Hepatocyte (in vitro differentiated cells): ENCODE data around the gene MED13L. TPM values are rescaled to one million over a fixed set of nuclear protein-coding genes. Genes with fewer than 3 reads are reported as not detected.
A peak's percentile ranks its signal among the peaks of the same experiment; 100 is the strongest.

Source experiments
- DNase-seq: peaks from one replicate; pipeline ENCODE4 v3.0.0-alpha.2; 2016; ENCODE audit warnings: low spot score
- H2AFZ ChIP-seq: fragments of 200-600 bp; sonication (generic); 2 replicates; pipeline ENCODE4 v1.6.0; 2016; ENCODE audit warnings: antibody characterized with exemption, mild to moderate bottlenecking
- H3K27ac ChIP-seq: fragments of 200-600 bp; sonication (generic); 2 replicates; pipeline ENCODE4 v1.5.1; 2016; ENCODE audit warnings: mild to moderate bottlenecking
- H3K27me3 ChIP-seq: fragments of 200-600 bp; sonication (generic); 2 replicates; pipeline ENCODE4 v1.6.1; 2016
- H3K36me3 ChIP-seq: fragments of 200-600 bp; sonication (generic); replicated peaks from 2 replicates; pipeline ENCODE4 v1.5.1; 2016; ENCODE audit warnings: low read depth; ENCODE audit not compliant: insufficient read depth
- H3K4me1 ChIP-seq: fragments of 200-600 bp; sonication (generic); 2 replicates; pipeline ENCODE4 v1.5.1; 2016; ENCODE audit warnings: mild to moderate bottlenecking, moderate library complexity; ENCODE audit not compliant: insufficient read depth
- H3K4me2 ChIP-seq: fragments of 200-600 bp; sonication (generic); 2 replicates; pipeline ENCODE4 v1.6.0; 2016
- H3K4me3 ChIP-seq: fragments of 200-600 bp; sonication (generic); 2 replicates; pipeline ENCODE4 v1.5.1; 2016; ENCODE audit warnings: mild to moderate bottlenecking
- H3K79me2 ChIP-seq: fragments of 200-600 bp; sonication (generic); 2 replicates; pipeline ENCODE4 v1.6.0; 2017; ENCODE audit warnings: mild to moderate bottlenecking
- H3K9me2 ChIP-seq: fragments of 200-600 bp; sonication (generic); replicated peaks from 2 replicates; pipeline ENCODE4 v1.6.0; 2017; ENCODE audit warnings: mild to moderate bottlenecking; ENCODE audit not compliant: insufficient read depth
- H3K9me3 ChIP-seq: fragments of 200-600 bp; sonication (generic); 2 replicates; pipeline ENCODE4 v1.5.1; 2016; ENCODE audit warnings: low read depth, mild to moderate bottlenecking
- H4K20me1 ChIP-seq: fragments of 200-600 bp; sonication (generic); 2 replicates; pipeline ENCODE4 v1.6.0; 2016; ENCODE audit warnings: mild to moderate bottlenecking; ENCODE audit not compliant: insufficient read depth, poor library complexity, severe bottlenecking
- EZH2 ChIP-seq: fragments of 200-600 bp; sonication (generic); IDR thresholded peaks from 2 replicates; pipeline ENCODE4 v1.6.1; 2016; ENCODE audit warnings: antibody characterized with exemption, mild to moderate bottlenecking, borderline replicate concordance
- EZH2phosphoT487 ChIP-seq: fragments of 200-600 bp; sonication (generic); IDR thresholded peaks from one replicate; pipeline ENCODE4 v1.6.1; 2018; ENCODE audit warnings: antibody characterized with exemption, mild to moderate bottlenecking, low read depth, moderate library complexity; ENCODE audit not compliant: unreplicated experiment, severe bottlenecking
- WGBS: methylation state at CpG from one replicate; pipeline ENCODE4 v1.1.6; 2016; ENCODE audit warnings: low lambda C conversion rate; ENCODE audit errors: missing lambda C conversion rate; 5-methylcytosine and 5-hydroxymethylcytosine counted together
- polyA plus RNA-seq: library from polyadenylated mRNA; unstranded; fragments of >200 nt; fragmentation: Nextera tagmentation; extraction: Ambion mirVana; gene quantifications from 2 replicates; pipeline ENCODE4 v1.2.1, GENCODE V29; 2016
- total RNA-seq: library from RNA; depleted of rRNA; stranded (reverse); fragments of >200 nt; gene quantifications from 2 replicates; pipeline ENCODE4 v1.2.3, GENCODE V29; 2014
- TF ChIP-seq, protein P1 (sequence below): fragments of 200-600 bp; sonication (generic); IDR thresholded peaks from 2 replicates; pipeline ENCODE4 v1.5.1; 2016; ENCODE audit warnings: antibody characterized with exemption, mild to moderate bottlenecking; ENCODE audit not compliant: poor library complexity

The MED13L gene
- total and polyA plus RNA-seq, 2 experiments from 2014 or later = 23.7 to 135 TPM

DNA sequence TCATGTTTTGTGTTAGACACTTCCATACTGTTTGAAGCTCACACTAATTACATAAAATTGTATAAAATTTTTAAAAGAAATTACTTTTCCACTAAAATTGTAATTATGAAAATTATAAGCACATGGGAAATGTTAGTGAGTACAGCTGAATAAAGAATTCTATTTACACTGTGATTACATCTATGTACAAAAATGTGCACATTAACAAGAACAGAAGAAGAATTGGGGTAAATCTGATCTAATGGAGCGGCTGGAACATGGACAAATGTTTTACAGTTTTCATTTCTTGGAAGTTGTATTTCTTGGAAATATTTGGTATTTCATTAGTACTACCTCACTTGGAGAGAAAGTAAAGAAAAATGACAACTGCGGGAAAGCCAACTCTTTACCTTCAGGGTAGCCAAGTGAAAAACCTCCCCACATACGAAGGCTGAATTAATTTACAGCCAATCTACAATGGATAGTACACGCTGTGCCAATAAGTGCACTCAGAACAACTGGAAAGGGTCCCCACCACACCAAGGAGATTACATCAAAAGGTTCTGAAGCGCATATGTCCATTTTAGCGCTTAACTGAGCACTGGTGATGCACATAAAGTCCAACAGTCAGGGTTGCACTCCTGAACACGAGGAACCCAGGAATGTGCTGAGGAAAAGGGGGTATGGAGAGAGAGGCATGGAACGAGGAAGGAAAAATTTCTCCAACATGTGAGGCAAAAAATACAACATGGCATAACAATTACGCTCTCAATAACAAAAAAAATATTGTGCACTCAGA is 17.5 kb downstream of the MED13L start:
- Histone ChIP-seq H3K27me3 (no peaks in the 10 kb centered on the region), H3K4me1 (peaks cover 45% of the 10 kb centered on the region), H3K4me3 (no peak overlapping the region), H3K36me3 (no peaks in the 10 kb centered on the region), H2AFZ (no peak overlapping the region), H3K4me2 (no peak overlapping the region), H4K20me1 (peaks cover 96% of the 10 kb centered on the region), H3K9me2 (no peaks in the 10 kb centered on the region), H3K9me3 (no peaks in the 10 kb centered on the region), H3K79me2 (peaks cover 100% of the 10 kb centered on the region), H3K27ac (no peak overlapping the region)
- DNase-seq = no peak
- TF ChIP-seq EZH2 (no peak), EZH2phosphoT487 (no peak)
- TF ChIP-seq, protein P1, sequence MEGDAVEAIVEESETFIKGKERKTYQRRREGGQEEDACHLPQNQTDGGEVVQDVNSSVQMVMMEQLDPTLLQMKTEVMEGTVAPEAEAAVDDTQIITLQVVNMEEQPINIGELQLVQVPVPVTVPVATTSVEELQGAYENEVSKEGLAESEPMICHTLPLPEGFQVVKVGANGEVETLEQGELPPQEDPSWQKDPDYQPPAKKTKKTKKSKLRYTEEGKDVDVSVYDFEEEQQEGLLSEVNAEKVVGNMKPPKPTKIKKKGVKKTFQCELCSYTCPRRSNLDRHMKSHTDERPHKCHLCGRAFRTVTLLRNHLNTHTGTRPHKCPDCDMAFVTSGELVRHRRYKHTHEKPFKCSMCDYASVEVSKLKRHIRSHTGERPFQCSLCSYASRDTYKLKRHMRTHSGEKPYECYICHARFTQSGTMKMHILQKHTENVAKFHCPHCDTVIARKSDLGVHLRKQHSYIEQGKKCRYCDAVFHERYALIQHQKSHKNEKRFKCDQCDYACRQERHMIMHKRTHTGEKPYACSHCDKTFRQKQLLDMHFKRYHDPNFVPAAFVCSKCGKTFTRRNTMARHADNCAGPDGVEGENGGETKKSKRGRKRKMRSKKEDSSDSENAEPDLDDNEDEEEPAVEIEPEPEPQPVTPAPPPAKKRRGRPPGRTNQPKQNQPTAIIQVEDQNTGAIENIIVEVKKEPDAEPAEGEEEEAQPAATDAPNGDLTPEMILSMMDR = no peak
- 93% methylated on average over 9 of the region's 9 CpGs for WGBS

DNA sequence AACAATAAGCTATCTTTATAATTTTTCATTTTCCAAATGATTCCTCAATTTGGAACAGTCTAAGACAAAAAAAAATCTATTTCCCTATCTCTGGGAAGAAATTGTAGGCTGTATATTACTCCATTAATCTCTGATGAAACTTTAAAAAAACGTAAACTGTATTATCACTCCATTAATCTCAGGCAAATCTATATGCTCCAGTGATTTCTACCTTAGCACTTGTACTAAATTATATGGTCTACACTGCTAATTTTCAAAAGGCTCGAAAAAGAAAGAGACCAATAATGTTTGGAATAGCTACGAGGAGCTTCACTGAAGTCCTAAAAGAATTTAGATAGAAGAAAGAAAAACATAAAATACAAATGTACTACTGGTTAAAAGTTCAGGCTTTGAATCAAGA is 19.7 kb downstream of the MED13L start:
- no peaks in the 10 kb centered on the region for H3K36me3 ChIP-seq
- H3K9me2 ChIP-seq = no peaks in the 10 kb centered on the region
- H2AFZ ChIP-seq = no peak overlapping the region
- WGBS = 46% methylated on average over 3 of the region's 3 CpGs
- H4K20me1 ChIP-seq = peaks cover 95% of the 10 kb centered on the region
- no peaks in the 10 kb centered on the region for H3K27me3 ChIP-seq
- peaks cover 34% of the 10 kb centered on the region for H3K4me1 ChIP-seq
- H3K27ac ChIP-seq = peak overlapping the region; percentile 8
- H3K4me3 ChIP-seq = no peak overlapping the region
- H3K79me2 ChIP-seq = peaks cover 100% of the 10 kb centered on the region
- DNase-seq = no peak
- no peaks in the 10 kb centered on the region for H3K9me3 ChIP-seq
- peak overlapping the region; percentile 4 for H3K4me2 ChIP-seq
- TF ChIP-seq EZH2 (no peak), EZH2phosphoT487 (no peak)
- TF ChIP-seq, protein P1 = no peak

DNA sequence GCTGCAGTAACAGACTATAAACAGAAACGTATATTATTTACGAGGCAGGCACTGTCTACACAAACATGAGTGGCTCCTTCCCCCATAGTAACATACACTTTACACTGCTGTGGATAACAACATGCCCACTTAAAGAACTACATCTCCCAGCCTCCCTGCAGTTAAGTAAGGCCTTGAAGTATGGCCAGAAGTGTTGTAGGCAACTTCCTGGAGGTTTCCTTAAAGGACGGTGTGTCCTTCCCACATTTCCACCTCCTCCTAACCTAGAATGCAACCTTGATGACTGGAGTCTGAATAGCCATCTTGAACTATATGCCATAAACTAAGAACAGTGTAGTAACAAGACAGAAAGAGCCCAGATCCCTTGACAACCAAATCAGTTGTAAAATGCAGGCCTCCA is 20.3 kb downstream of the MED13L start:
- no peaks in the 10 kb centered on the region for H3K9me3 ChIP-seq
- H3K9me2 ChIP-seq = no peaks in the 10 kb centered on the region
- peaks cover 94% of the 10 kb centered on the region for H4K20me1 ChIP-seq
- peaks cover 34% of the 10 kb centered on the region for H3K4me1 ChIP-seq
- H3K4me3 ChIP-seq = no peak overlapping the region
- H3K27me3 ChIP-seq = no peaks in the 10 kb centered on the region
- H3K79me2 ChIP-seq = peaks cover 100% of the 10 kb centered on the region
- peak; percentile 46 for DNase-seq
- no peak overlapping the region for H2AFZ ChIP-seq
- peak overlapping the region; percentile 5 for H3K4me2 ChIP-seq
- WGBS = 26% methylated on average over 3 of the region's 3 CpGs
- TF ChIP-seq, protein P1 = no peak
- TF ChIP-seq EZH2 = no peak
- TF ChIP-seq EZH2phosphoT487 = no peak
- no peaks in the 10 kb centered on the region for H3K36me3 ChIP-seq
- H3K27ac ChIP-seq = peak overlapping the region; percentile 8
